K562 (cell line): Measurements from ENCODE around the gene TBC1D7. TPM values are rescaled to one million over a fixed set of nuclear protein-coding genes. Genes with fewer than 3 reads are reported as not detected.
A peak's percentile ranks its signal among the peaks of the same experiment; 100 is the strongest.

Source experiments
- BRF2 ChIP-seq: IDR thresholded peaks from 3 replicates; pipeline ENCODE4 v1.6.1; 2011; ENCODE audit warnings: borderline replicate concordance, mild to moderate bottlenecking; ENCODE audit not compliant: insufficient read length, insufficient read depth
- DPF2 ChIP-seq: fragments of 450-650 bp; IDR thresholded peaks from 2 replicates; pipeline ENCODE4 v1.6.1; 2016
- ELK1 ChIP-seq: sonication (generic); formaldehyde crosslinking; IDR thresholded peaks from 2 replicates; pipeline ENCODE4 v1.8.1; 2022; ENCODE audit warnings: missing genetic modification reagents
- HOMEZ ChIP-seq: fragments of 250-450 bp; sonication (Bioruptor Pico); IDR thresholded peaks from 2 replicates; pipeline ENCODE4 v1.4.0; 2020; ENCODE audit warnings: mild to moderate bottlenecking, moderate library complexity
- IRF9 ChIP-seq: fragments of 450-650 bp; IDR thresholded peaks from 2 replicates; pipeline ENCODE4 v1.6.1; 2016; ENCODE audit warnings: missing biosample characterization, missing genetic modification characterization
- KAT7 ChIP-seq: sonication (generic); formaldehyde crosslinking; IDR thresholded peaks from 2 replicates; pipeline ENCODE4 v1.8.0; 2022; ENCODE audit warnings: missing genetic modification reagents, mild to moderate bottlenecking, borderline replicate concordance
- KAT8 ChIP-seq: fragments of 450-650 bp; IDR thresholded peaks from 2 replicates; pipeline ENCODE4 v1.6.1; 2016; ENCODE audit warnings: low read depth, mild to moderate bottlenecking
- KDM5B ChIP-seq: fragments of 200-600 bp; sonication (generic); IDR thresholded peaks from 2 replicates; pipeline ENCODE4 v1.6.1; 2012; ENCODE audit warnings: low read depth, mild to moderate bottlenecking, moderate library complexity, low read length, control low read depth, inconsistent platforms; ENCODE audit not compliant: insufficient replicate concordance
- MAFG ChIP-seq: fragments of 450-650 bp; conservative IDR thresholded peaks from 2 replicates; pipeline ENCODE4 v1.6.1; 2016; ENCODE audit warnings: missing genetic modification characterization, missing compliant biosample characterization
- MEF2A ChIP-seq: IDR thresholded peaks from 2 replicates; pipeline ENCODE4 v1.6.1; 2011; ENCODE audit warnings: low read depth, mild to moderate bottlenecking, low read length, moderate library complexity; ENCODE audit not compliant: control insufficient read depth
- MITF ChIP-seq: IDR thresholded peaks from 2 replicates; pipeline ENCODE4 v1.6.1; 2014; ENCODE audit warnings: antibody characterized with exemption
- MTA1 ChIP-seq: fragments of 450-650 bp; IDR thresholded peaks from 2 replicates; pipeline ENCODE4 v1.6.1; 2017; ENCODE audit warnings: borderline replicate concordance
- MXI1 ChIP-seq: IDR thresholded peaks from 2 replicates; pipeline ENCODE4 v1.6.1; 2011; ENCODE audit warnings: low read depth, mild to moderate bottlenecking, improper control_type of control experiment, low read length
- NUFIP1 ChIP-seq: fragments of 450-650 bp; IDR thresholded peaks from 2 replicates; pipeline ENCODE4 v1.6.1; 2018; ENCODE audit not compliant: partially characterized antibody
- PCBP1 ChIP-seq: fragments of 200-400 bp; formaldehyde crosslinking; IDR thresholded peaks from 2 replicates; pipeline ENCODE4 v1.6.1; 2018; ENCODE audit warnings: mild to moderate bottlenecking, low read depth, low read length; ENCODE audit not compliant: poor library complexity, severe bottlenecking
- SETDB1 ChIP-seq: IDR thresholded peaks from one replicate; pipeline ENCODE4 v1.6.1; 2012; ENCODE audit warnings: low read length, control low read depth, inconsistent platforms
- SIX5 ChIP-seq, 2 experiments: IDR thresholded peaks; 2 replicates each; pipeline ENCODE4 v1.6.1; 2011; ENCODE audit warnings: low read length in 2 of 2, borderline replicate concordance in 1 of 2, low read depth in 1 of 2, mild to moderate bottlenecking in 1 of 2, moderate library complexity in 1 of 2; ENCODE audit not compliant: insufficient read depth in 1 of 2
- SNRNP70 ChIP-seq: fragments of 200-400 bp; formaldehyde crosslinking; optimal IDR thresholded peaks from 2 replicates; pipeline ENCODE3; 2017; ENCODE audit warnings: low read depth, low read length
- SRSF7 ChIP-seq: fragments of 200-400 bp; formaldehyde crosslinking; optimal IDR thresholded peaks from 2 replicates; pipeline ENCODE3; 2017; ENCODE audit warnings: mild to moderate bottlenecking, low read depth, low read length
- TBL1XR1 ChIP-seq, 2 experiments: IDR thresholded peaks; 2 replicates each; pipeline ENCODE4 v1.6.1; 2012; ENCODE audit warnings: improper control_type of control experiment in 2 of 2, low read length in 2 of 2, mild to moderate bottlenecking in 1 of 2
- ZBED1 ChIP-seq: IDR thresholded peaks from 2 replicates; pipeline ENCODE4 v1.6.1; 2014
- ZNF23 ChIP-seq: fragments of 250-450 bp; sonication (Bioruptor Pico); IDR thresholded peaks from 2 replicates; pipeline ENCODE4 v1.4.0; 2020; ENCODE audit warnings: mild to moderate bottlenecking
- ZNF24 ChIP-seq: fragments of 450-650 bp; IDR thresholded peaks from 2 replicates; pipeline ENCODE4 v1.6.1; 2016
- polyA plus RNA-seq, 8 experiments: library from polyadenylated mRNA; depleted of rRNA in 4 of 8; stranded (reverse) in 5 of 8; unstranded in 3 of 8; fragments of >200 nt; fragmentation: Nextera tagmentation in 2 of 8; fragmentation: Illumina TruSeq in 1 of 8; extraction: Ambion mirVana in 2 of 8; extraction: Trizol in 1 of 8; gene quantifications; 2 replicates each; pipeline versions ENCODE4 v1.2.1 to v1.2.3, GENCODE V29; 2011 to 2014; ENCODE audit warnings: inconsistent platforms in 1 of 8, missing spikeins in 1 of 8
- total RNA-seq, 7 experiments: library from RNA; depleted of rRNA in 6 of 7; stranded (reverse); fragments of >200 nt in 6 of 7; fragmentation: Illumina TruSeq in 2 of 7; extraction: Trizol in 2 of 7; gene quantifications; 2 replicates each; pipeline versions ENCODE4 v1.2.1 to v1.2.3, GENCODE V29; 2011 to 2021; ENCODE audit warnings: low replicate concordance in 1 of 7

The TBC1D7 gene
- total and polyA plus RNA-seq, 9 of the 15 experiments (the other 6 are each of a cell fraction or from before 2014, with no cell fraction given), result 49.4 to 107 (median 61.1) TPM

DNA sequence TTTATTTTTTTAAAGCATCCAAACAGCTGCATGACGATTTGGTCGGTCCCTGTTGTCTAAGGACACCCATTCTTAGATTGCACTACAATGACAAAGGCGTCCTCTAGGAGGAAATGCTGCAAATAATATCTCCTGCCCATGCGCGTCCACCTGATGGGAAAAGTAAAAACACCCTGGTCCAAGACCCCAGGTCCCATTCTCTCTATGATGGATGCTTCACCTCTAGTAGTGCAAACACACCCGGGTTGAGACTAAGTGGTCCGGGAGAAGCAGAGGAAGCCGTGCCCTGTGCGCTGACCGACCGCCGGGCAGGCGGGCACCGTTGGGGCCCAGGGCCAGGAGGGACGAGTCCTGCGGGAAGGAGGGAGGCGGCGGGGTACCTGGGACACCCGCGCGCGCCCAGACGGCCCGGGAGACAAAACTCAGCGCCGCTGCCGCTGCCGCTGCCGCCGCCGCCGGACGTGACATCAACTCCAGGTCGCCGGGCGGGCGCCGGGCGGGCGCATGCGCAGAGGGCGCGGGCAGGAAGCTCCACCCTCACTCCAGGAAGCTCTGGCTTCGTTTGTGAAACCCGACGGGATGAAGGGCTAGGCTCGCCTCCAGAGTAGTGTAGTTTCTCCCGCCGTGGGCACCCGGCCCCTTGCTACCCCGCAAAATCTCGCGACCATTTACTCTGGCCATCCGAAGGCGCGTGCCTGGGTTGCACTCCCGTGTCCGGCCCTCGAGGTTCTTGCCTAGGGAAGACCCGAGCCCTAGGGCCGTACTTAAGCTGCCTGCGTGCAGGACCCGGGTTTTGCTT lies at the start of gene TBC1D7 (continued):
- TF ChIP-seq BRF2, result no peak
- no peak; a peak in 1 of 4 replicates for TF ChIP-seq TBL1XR1 (IDR thresholded peaks at IDR 0.05; ENCODE audit: low read length in 2 of 2)
- TF ChIP-seq ELK1, result no peak
- no peak for TF ChIP-seq MXI1
- TF ChIP-seq ZNF23, result no peak
- no peak for TF ChIP-seq NUFIP1
- peak; percentile 83; the same call in 1 of the 2 replicates for TF ChIP-seq KAT7 (CRISPR knock-in tag)
- TF ChIP-seq SIX5 (IDR thresholded peaks at IDR 0.05; ENCODE audit: borderline replicate concordance in 1 of 2, insufficient read depth in 1 of 2, low read depth in 1 of 2, low read length in 2 of 2), result no peak
- TF ChIP-seq KDM5B, result peak; percentile 74
- no peak for TF ChIP-seq PCBP1
- no peak for TF ChIP-seq SETDB1
- no peak for TF ChIP-seq HOMEZ
- TF ChIP-seq MTA1, result no peak
- TF ChIP-seq SRSF7, result no peak
- no peak for TF ChIP-seq ZNF24
- no peak for TF ChIP-seq MEF2A
- TF ChIP-seq DPF2, result no peak
- no peak; the same call in 1 of the 2 replicates for TF ChIP-seq IRF9 (tag)
- TF ChIP-seq ZBED1, result no peak
- TF ChIP-seq MAFG (tag), result no peak
- TF ChIP-seq SNRNP70, result no peak
- TF ChIP-seq MITF, result no peak
- TF ChIP-seq KAT8, result no peak
